HG03457 (cell line): ENCODE results near the gene EPB41L4A.

Experiments
- ATAC-seq: cut with Tn5 transposase; IDR thresholded peaks from one replicate; pipeline ENCODE4 v1.9.1; 2021; ENCODE audit warnings: moderate number of reproducible peaks; ENCODE audit not compliant: unreplicated experiment

EPB41L4A gene

DNA sequence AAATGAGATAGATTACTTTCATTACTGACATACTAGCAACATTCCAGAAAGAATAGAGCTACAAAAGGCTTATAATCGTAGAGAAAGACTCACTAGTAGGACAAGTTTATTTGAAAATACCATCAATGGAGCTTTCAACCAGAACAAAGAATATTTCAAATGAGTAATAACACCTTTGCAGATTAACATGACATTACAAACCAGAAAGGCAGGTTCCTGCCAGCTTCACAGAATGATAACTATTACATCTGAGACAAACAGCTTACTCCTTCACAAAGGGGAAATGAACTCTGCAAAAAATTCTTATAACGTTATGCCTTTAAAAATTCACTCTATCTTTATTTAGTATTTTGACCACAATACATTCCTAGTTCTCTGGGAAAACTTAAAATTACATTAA lies 103.1 kb downstream of the EPB41L4A start:
- ATAC-seq, result no peak

DNA sequence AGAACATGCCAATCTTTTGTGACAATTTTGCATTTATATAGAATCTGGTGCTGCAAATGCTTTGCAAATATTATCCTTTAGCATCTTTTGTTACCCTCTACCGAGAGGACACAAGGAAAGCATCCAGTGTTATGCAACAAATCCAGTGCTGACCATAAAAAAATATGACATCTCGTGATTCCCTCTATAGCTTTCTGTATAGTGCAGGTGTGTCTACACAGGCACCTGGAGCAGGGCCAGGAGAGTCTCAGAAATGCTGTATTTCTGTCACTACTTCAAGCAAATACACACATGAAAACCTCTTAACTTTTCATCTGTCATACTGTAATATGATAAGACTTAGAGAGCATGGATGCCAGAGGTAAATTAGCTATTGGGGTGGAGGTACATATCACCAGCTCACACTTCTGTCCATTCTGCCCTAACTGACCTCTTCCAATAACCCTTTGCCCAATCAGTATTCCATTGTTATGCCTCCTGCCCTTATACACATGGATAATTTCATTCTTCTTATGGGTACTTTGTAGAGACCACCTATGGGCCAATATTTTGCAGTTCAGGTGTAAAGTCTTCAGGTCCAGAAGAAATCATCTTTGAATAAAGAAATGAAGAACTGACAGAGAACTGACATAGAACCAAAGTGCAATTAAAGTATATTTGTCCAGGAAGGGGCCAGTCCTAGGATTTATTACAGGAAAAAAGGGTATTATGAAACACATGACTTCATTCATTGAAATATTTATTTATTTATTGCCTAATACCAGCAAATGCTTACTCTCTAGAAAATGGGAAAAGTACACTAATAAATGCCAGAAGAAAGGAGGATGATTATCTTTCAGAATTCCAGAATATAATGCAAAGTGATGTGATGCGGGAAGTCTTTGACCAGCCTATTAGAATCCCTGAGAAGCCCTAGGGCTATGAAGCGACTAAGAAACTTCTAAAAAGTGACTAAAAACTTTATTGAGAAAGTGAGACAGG lies 106.5 kb downstream of the EPB41L4A start:
- no peak for ATAC-seq

DNA sequence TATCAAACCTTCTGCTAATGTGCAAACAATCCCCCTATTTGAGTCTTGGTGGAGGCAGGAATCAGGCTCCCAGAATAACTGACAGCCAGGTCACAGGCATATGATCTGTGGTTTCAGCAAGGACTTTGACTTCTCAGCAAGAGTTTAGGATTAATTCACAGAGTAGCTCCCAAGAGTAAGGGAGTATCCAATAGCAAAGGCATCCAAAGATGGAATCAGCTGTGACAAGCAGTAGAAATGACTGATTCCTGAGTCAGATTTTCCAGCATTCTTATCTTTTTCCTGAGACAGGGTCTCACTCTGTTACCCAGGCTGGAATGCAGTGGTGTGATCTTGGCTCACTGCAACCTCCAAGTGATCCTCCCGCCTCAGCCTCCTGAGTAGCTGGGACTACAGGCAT lies 108.3 kb downstream of the EPB41L4A start:
- ATAC-seq, result no peak

DNA sequence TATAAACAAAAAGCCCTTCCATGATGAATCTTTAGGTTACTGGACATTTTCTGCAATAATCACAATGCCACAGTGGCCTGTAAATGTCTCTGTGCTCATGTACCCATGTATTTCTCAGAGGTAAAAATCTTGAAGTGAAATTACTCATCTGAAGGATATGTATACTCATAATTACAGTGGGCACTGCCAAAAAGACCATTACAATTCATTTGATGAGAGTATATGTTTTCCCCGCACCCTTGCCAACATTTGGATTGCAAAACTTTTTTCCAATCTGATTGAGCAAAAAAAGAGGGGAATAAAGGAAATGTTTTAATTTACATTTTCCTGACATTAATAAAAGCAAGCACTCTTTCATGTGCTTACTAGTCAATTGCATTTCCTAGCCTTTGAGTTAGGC lies 110.5 kb downstream of the EPB41L4A start:
- ATAC-seq, result no peak

DNA sequence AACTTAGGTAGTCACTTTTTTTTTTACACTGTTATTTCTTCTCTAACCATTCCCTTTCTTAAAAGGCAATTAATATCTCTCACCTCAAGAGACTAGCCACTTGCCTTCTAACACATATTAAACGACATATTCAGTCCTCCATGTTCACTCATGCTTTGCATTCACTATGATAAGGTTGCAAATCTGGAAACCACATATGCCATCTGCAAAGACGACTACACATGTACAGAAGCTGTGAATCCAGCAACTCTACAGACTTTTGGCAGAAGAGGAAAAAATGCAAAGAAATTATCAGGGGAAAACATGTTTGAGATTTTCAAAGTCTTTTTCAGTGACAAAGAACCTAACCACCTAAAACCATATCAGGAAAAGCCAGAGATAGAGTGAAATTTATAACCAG lies 112.1 kb downstream of the EPB41L4A start:
- no peak for ATAC-seq

DNA sequence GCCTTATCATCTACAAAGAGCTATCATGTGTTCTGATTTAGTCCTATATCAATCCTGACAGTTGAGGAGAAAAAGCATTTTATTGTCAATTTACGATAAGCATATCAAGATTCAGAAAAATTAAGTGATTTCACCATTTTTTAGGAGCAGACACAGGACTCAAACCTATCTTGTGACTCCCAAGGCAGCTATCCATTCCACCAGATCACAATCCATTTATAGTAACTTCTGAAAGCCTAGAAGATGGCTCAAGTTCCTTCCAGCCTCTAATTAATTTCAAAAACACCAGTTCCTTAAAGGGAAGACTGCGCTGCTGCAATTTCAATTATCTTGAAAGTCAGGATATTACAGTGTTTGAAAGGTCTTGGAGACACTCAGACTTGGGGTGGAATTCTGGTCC lies 114.3 kb downstream of the EPB41L4A start:
- no peak for ATAC-seq

DNA sequence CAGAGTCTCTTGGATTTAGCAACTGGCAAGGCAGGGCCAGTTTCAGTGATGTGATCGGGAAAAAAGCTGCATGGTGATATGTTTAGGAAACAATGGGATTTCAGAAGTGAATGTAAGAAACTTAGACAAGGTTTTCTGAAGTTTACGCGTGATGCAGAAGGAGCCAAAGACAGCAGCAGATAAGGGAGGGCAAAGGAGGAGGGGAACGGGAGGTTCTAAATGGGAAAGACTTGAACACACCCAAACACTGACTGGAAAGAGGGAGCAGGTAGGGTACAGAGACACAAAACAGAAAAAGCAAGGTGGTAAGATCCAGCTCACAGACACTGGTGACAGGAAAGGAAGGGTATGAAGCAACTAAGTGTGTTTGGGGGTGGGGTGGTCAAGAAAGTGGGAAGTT lies 115.4 kb downstream of the EPB41L4A start:
- no peak for ATAC-seq

DNA sequence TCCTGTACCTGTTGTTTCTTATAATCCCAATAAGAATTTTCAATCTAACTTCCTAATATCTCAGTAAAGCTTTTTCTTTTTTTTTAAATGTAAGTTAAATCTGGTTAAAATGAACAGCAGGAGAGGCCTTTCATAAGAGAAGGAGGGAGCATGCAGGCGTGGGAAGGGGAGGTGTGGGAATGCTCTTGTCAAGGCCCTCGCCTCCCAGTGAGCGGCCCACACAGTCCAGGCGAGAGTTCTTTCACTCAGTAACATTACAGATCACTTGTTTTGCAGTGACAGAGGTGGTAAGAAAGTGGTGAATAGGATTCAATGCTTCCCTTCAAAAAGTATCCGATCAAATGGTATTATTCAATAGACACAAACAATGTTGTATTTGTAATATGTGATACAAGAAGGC lies 125.0 kb downstream of the EPB41L4A start:
- ATAC-seq, result no peak

DNA sequence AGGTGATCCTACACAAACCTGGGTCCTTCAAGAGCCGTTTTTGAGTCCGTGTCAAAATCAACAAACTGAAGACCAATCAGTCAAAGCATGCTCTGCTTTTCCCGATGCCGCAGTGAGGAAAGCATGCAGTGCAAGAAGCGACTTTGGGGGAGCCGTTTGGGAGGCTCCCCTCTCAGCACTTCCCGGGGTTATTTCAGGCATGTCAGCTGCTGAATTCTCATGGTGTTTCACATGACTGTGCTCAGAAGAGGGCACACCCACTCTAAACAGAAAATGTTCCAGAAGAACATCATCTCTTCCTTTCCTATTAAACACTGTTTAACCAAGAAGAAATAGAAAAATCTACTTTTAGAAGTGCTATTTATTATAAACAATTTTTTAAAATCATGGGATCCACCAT lies 125.5 kb downstream of the EPB41L4A start:
- no peak for ATAC-seq

DNA sequence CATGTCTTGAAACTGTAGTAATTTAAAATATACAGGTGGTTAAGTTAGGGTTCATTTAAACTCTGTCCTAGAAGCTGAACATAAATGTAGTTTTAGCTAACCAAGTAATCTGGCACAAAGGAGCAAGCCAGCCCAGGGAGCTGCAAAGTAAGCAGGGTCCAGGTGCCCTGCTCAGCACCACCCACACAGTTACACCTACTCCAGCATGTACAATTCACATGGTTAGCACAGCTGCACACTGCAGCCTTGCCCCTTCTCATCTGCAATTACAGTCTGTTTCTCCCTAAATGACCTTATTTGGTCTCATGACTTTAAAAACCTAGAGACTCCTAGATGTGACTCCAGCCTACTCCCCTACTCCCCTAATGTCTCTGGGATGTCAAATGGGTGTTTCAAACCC lies 128.4 kb downstream of the EPB41L4A start:
- ATAC-seq, result no peak

DNA sequence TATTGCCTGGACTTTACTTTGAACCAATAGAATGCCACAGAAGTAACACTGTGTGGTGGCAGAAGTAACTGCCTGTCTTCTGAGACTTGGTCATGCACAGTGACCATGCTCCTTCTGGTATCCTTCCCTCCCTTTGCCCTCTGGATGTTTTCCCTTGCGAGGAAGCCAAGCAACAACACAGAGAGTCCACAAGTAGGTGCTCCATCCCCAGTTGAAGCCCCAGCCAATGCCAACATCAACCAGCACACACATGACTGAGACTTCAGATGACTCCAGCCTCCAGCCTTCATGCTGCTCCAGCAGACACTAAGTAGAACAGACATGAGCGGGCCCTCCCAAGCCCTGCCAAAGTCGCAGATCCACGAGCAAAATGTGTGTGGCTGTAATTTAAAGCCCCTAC lies 129.6 kb downstream of the EPB41L4A start:
- ATAC-seq, result no peak

DNA sequence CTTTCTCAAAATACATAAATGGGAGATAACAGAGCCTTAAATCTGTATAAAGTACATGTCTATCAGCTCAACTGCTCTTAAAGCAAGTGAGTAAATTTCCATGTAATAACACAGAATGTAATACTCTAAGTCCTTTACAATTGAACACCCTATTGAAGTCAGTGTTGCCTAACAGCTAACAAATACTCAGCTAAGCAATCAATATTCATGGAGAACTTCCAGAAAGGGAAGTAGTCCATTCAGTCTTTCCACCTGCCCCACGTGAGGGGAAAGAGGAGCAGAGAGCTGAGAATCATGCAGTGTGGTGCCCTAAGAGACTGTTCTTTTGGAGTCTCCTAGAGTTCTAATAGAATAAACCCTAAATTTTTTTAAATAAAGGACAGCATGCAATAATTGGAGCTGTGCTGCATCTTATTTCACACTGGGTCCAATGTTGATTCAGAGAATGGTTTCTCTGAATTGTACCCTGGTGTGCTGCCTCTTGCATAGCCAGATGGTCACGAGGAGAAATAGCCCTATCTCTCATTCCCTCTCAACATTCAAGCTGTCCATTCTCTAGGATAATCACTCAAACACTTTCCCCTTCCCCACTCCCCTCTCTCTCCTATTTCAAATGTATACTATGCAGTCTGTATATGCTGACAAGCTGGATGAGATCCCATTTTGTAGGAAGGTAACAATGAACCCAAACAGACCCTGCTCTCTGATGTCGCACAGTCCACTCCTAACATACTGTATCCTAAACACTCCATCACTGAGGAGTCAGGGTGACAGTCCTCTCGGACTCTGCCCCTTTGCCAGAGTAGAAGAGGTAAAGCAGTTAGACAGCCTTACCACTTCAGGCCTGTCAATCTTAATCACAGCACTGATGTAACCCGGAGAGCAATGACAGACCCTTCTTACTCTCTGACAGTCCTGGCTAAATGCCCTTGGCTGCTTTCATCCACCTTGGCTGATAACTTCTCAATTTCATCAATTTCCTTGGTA lies 134.8 kb downstream of the EPB41L4A start:
- ATAC-seq, result no peak

DNA sequence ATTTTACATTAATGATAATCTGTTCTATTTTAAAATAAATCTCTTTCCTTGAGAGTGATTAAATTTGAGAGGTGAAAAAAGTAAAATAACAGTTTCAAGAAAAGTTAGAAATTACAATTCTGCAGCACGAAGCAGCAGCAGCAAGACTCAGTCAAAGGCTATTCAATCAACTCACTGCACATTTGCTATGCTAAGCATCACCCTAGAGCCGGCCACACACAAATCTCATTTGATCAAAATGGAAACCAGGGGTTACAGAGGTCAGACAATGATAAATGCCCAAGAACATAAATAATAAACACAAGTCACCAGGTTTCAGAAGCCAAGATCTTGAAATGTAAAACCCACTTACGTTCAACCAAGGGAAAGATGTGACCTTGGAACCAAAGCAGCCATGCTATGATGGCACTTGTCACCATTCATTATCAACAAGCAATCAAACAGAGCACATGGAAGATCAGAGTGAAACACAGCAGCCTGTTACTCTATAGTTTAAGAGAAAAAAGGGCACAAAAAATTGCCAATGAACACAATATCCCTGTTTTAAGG lies 136.0 kb downstream of the EPB41L4A start:
- ATAC-seq, result no peak

DNA sequence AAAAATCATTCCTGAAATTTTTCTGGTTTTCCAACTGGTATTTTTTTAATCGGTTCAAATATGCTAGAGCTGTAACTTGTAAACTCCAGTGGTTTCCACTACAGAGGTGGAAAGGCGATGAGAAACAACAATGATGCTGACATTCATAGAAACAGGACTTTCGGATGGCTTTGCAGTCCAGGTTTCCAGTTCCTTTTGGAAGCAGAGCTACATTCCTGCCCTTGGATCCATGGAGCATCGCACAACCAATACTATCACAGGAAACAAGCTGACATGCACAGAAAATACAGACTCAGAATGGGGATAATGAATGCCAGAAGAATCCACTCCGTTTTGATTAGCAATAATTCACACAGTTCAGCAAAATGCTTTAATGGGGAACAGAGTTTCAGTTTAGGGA lies 140.0 kb downstream of the EPB41L4A start:
- no peak for ATAC-seq

DNA sequence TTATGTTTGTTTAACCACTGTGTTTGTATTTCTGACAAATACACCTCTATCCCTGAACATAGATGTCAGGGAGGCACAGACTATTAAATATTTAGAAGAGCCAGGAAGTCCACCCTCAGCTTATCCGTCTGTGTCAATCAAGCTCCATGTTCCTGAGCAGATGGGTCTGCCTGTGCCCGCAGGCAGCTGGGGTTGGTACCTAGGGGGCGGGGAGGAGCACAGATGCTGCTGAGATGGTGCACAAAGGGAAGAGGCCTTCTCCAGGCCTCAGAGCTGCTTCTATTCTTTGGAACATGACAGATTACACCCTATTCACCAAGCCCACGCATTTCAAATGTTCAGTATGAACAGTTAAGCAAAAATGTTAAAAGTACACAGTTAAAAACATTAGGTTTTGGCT lies 142.1 kb downstream of the EPB41L4A start:
- no peak for ATAC-seq

DNA sequence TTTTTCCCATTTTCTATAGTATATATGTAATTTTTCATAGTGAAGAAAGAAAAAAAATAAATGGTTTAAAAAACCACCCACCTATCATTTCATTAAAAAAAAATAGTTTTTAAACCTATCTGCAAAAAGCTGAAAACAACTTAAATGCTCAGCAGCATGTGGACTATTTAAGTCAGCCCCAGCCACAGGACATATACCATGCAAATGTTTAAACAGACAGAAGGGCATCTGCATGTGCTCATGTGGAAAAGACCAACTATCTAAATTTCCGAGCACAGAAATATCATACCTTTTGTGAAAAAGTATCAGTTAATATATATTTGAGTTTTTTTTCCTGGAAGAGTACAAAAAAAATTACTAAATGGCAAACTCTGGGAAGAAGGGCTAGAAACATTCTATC lies 143.4 kb downstream of the EPB41L4A start:
- ATAC-seq, result no peak

DNA sequence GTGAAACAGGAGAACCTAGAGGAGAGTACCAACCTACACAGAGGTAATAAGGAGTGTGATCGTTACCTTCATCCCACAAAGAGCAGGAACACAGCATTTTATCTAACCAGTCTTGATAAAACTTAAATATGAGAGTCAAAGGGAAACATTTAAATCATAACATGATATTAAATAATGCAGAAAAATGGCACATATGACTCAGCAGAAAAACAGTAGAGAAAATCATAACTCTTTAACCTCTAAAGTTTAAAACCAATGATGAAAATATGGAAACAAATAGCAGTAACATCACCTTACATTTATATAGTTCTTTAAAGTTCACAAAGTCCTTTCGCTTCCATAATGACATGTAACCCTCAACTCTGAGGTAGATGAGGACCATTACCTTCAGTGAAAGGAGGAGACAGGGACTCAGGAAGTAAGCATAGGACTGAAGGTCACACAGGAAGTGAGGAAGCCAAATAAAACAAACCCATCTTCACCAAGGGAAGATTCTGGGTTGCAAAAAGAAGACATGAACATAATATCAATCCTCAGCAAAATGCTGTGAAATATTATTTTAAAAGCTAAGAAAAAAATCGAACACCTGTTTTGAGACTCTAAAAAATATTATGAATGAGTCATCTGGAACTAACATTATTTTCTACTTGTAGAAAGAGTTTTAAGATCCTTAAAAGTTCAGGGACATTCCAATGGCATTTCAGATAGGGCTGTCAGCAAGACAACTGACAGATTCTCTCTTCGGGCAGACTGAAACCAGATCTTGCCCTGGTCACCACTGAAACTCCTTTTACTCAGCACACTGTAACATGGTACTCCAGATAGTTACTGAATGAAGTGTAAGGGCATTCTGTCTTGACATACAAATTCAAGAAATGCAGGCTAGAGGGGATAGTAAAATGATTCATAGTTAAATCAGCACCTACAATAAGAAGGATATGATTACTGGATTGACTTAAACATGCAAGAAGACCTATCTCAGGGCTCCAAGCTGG lies 148.5 kb downstream of the EPB41L4A start:
- ATAC-seq, result no peak

DNA sequence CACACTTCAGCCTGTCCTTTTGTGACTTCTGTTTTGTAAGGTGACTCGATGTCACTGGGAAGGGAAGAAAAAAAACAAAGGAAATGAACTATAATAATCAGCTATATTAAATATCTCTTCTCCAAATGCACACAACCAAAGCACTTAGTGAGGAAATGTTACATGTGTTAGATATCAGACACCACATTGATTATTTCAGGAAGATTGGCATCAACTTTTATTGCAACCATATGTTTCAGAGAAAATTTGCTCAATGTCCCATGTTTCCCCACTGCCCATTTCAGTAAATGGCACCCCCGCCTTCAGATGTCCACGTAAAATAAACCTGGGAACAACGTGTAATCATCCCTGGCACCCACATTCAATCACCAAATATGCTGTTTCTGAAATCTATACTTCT lies 151.8 kb downstream of the EPB41L4A start:
- ATAC-seq, result no peak

DNA sequence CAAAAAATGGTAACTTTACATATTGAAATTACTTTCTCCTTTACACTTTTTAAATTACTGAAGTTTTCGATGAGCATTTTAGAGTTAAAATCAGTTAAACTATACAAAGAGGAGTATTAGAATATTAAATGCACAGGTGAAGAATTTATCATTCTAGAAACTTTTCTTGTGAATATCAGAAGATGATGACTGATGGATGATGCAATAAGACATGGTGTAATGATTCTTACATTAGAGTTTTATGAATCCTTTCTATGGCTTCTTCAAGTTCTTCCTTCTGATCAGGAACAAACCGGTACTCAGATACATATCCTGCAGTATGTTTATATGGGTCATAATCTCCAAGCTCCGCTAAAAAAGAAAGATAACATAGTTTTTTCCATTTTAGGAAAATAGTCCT lies 154.4 kb downstream of the EPB41L4A start:
- ATAC-seq, result no peak

DNA sequence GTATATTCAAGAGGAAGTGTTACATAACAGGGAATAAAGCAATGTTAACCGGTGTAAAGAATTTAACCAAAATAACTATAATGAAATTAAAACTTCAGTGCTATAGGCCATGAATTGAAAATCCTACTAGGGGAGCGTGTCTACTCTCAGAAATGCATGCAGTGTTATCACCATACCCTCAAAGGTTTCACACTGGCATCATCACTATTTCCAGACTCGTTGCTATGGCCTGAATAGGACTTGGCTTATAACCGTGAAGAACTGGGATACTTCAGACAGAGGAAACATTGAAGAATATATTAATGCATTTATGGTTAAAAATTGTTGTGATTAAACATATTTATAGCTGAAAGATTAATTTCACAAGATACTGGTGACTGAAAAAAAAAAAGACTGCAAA lies 154.9 kb downstream of the EPB41L4A start:
- ATAC-seq, result no peak
